Dermis microvascular lymphatic vessel endothelial cell (primary cell): ENCODE results near the gene TMEM131. TPM values are rescaled to one million over a fixed set of nuclear protein-coding genes. Genes with fewer than 3 reads are reported as not detected.

Experiments
- DNase-seq, 2 donors: peaks; one replicate each; pipeline versions ENCODE4 v3.0.0 to v3.0.0-alpha.2; 2010; ENCODE audit warnings: low read depth in 2 of 2
- total RNA-seq: library from RNA; depleted of rRNA; stranded (reverse); fragments of >200 nt; gene quantifications from 2 replicates; pipeline ENCODE4 v1.2.1, GENCODE V29; 2014

Gene TMEM131
- total RNA-seq, 1 donor from 2014 or later = 9.2 TPM

GRCh38 chr2:97739893-97740245 lies 255.9 kb downstream of the TMEM131 start:
- no peak for DNase-seq

GRCh38 chr2:97739020-97739892 lies 256.5 kb downstream of the TMEM131 start:
- DNase-seq = no peak

- no peak for DNase-seq
These were observed 257.3 kb downstream of the TMEM131 start for GRCh38 chr2:97738179-97739019.

- DNase-seq = no peak
These were observed 258.1 kb downstream of the TMEM131 start for GRCh38 chr2:97737421-97738178.

- DNase-seq = no peak
These were observed 259.0 kb downstream of the TMEM131 start for GRCh38 chr2:97736608-97737330.

- no peak for DNase-seq
These were observed 259.6 kb downstream of the TMEM131 start for GRCh38 chr2:97736185-97736584.

GRCh38 chr2:97735161-97735561 lies 260.6 kb downstream of the TMEM131 start:
- no peak for DNase-seq

- no peak for DNase-seq
These were observed 261.4 kb downstream of the TMEM131 start for GRCh38 chr2:97734061-97735051.

- no peak for DNase-seq
These were observed 262.3 kb downstream of the TMEM131 start for GRCh38 chr2:97733341-97734035.

- DNase-seq = no peak
These were observed 263.1 kb downstream of the TMEM131 start for GRCh38 chr2:97732436-97733340.

GRCh38 chr2:97731274-97732020 lies 264.3 kb downstream of the TMEM131 start:
- DNase-seq = no peak

GRCh38 chr2:97730245-97730644 lies 265.5 kb downstream of the TMEM131 start:
- DNase-seq = peak in 1 of 2 donors; percentile 11

- no peak for DNase-seq
These were observed 267.5 kb downstream of the TMEM131 start for GRCh38 chr2:97728091-97728731.

GRCh38 chr2:97727296-97727695 lies 268.5 kb downstream of the TMEM131 start:
- no peak for DNase-seq

GRCh38 chr2:97726261-97727064 lies 269.3 kb downstream of the TMEM131 start:
- peak in 1 of 2 donors; percentile 14 for DNase-seq
